Tibial nerve (tissue), 4 donors: Measurements from ENCODE around the gene EPHX1.

Experiments used
- EP300 ChIP-seq, 2 donors: sonication (generic); formaldehyde crosslinking; IDR thresholded peaks; one replicate each; pipeline ENCODE4 v1.6.1; 2017; ENCODE audit warnings: antibody characterized with exemption in 2 of 2, mild to moderate bottlenecking in 1 of 2
- POLR2A ChIP-seq, 2 donors: fragments of 450-650 bp; IDR thresholded peaks; one replicate each; pipeline ENCODE4 v1.6.1; 2017; ENCODE audit warnings: antibody characterized with exemption in 2 of 2, mild to moderate bottlenecking in 2 of 2, moderate library complexity in 2 of 2
- TF ChIP-seq, protein P1 (sequence below), 5 experiments: fragments of 200-600 bp in 3 of 5; fragments of 450-650 bp in 2 of 5; sonication (generic) in 3 of 5; IDR thresholded peaks; one replicate each; pipeline ENCODE4 v1.5.1; 2016 to 2019; ENCODE audit warnings: antibody characterized with exemption in 5 of 5, mild to moderate bottlenecking in 3 of 5, moderate library complexity in 2 of 5

DNA sequence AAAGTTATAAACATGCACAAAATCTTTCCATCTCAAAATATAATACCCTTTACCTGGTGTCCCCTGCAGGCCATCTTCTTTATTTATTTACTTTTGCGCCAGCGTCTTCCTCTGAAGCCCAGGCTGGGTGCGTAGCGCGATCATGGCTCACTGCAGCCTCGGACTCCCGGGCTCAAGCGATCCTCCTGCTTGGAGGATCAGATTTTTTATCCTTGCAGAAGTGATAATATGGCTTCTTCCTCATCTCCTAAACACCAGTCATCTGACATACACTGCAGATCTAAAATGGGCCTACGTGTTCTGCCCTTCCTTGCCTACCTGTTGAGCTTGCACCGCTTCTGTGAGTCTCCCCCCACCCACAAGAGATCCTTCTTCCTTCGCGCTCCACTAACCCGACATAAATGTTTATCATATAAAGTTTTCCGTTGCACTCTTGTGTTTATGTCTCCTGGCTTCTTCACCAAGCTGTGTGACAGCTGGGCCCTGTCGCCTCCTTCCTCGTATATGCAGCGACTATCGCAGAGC is 32.8 kb upstream of the EPHX1 start:
- TF ChIP-seq, protein P1, sequence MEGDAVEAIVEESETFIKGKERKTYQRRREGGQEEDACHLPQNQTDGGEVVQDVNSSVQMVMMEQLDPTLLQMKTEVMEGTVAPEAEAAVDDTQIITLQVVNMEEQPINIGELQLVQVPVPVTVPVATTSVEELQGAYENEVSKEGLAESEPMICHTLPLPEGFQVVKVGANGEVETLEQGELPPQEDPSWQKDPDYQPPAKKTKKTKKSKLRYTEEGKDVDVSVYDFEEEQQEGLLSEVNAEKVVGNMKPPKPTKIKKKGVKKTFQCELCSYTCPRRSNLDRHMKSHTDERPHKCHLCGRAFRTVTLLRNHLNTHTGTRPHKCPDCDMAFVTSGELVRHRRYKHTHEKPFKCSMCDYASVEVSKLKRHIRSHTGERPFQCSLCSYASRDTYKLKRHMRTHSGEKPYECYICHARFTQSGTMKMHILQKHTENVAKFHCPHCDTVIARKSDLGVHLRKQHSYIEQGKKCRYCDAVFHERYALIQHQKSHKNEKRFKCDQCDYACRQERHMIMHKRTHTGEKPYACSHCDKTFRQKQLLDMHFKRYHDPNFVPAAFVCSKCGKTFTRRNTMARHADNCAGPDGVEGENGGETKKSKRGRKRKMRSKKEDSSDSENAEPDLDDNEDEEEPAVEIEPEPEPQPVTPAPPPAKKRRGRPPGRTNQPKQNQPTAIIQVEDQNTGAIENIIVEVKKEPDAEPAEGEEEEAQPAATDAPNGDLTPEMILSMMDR (IDR thresholded peaks at IDR 0.05), result no peak
- TF ChIP-seq POLR2A (IDR thresholded peaks at IDR 0.05) (no peak), EP300 (IDR thresholded peaks at IDR 0.05) (no peak)
